GM03348 (cell line): ENCODE data around the gene FKBP6.
"Not testable (repeated sequence)": the region's sequence is repeated elsewhere in the genome, so short reads cannot be mapped to it uniquely, and the experiment has no call there.

ENCODE experiments used
- DNase-seq: peaks from one replicate; pipeline ENCODE4 v3.0.0; 2012; ENCODE audit warnings: low spot score

The FKBP6 gene

GRCh38 chr7:73395538-73396503, 67.9 kb downstream of the FKBP6 start:
- DNase-seq, result no peak

GRCh38 chr7:73397521-73398281, 69.7 kb downstream of the FKBP6 start:
- DNase-seq, result no peak

GRCh38 chr7:73399185-73400050, 71.5 kb downstream of the FKBP6 start:
- DNase-seq, result peak; percentile 84

DNA sequence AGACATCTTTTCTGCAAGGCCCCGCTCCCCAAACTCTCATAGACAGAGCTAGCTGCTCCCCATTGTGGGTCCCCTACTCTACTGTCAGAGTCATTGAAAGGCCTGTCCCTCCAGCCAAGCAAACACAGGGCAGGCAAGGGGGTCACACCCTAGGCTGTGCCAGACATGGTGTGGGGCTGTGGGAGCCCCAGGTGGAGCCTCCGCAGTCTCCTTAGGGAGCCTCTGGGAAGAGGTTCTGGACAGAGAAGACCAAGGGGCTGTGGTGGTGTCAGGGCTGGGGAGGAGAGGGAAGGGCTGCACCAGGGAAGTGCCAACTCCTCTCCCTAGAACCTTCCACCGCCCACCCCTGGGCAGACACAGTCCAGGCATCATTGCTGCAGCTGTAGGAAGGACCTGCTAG, 76.9 kb downstream of the FKBP6 start:
- not testable (repeated sequence) for DNase-seq
